Eye (tissue), 1 donor: ENCODE measurements around the gene NCF4.
A peak's percentile ranks its signal among the peaks of the same experiment; 100 is the strongest.

ENCODE experiments used
- DNase-seq: peaks from one replicate; pipeline ENCODE4 v3.0.0-alpha.2; 2015

NCF4 gene

DNA sequence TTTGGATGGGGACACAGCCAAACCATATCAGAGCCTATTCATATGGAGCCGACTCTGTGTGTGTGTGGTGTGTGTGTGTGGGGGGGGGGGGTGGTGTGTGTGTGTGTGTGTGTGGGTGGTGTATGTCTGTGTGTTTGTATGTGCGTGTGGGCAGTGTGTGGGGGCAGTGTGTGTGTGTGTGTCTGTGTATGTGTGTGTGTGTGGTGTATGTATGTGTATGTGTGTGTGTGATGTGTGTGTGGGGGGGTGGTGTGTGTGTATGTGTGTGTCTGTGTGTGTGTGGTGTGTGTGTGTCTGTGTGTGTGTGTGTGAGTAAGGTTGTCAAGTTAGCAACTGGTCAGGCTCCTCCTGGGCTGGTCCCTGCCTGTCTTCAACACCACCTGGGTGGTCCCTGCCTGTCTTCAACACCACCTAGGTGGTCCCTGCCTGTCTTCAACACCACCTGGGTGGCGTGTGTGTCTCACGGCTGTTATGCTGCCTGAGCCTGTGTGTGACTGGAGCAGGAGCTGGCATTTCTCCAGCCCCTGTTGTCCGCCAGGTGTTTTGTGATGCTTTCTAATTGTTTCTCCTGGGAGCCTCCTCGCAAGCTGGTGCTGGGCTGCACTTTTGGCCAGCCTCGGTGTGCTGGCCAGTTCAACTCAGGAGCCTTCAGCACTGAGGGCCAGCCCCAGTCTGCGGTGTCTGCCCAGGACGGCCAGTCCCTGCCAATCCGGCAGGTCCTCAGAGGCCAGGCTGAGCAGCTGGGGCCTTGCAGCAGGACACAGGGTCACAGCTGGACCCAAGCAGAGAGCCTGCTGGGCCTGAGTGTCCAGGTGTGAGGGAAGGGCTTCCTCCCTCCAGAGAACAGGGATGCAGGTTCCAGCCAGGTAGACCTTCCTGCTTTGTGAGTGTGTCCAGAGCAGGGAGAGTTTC is 22.4 kb upstream of the NCF4 start:
- peak; percentile 10 for DNase-seq

DNA sequence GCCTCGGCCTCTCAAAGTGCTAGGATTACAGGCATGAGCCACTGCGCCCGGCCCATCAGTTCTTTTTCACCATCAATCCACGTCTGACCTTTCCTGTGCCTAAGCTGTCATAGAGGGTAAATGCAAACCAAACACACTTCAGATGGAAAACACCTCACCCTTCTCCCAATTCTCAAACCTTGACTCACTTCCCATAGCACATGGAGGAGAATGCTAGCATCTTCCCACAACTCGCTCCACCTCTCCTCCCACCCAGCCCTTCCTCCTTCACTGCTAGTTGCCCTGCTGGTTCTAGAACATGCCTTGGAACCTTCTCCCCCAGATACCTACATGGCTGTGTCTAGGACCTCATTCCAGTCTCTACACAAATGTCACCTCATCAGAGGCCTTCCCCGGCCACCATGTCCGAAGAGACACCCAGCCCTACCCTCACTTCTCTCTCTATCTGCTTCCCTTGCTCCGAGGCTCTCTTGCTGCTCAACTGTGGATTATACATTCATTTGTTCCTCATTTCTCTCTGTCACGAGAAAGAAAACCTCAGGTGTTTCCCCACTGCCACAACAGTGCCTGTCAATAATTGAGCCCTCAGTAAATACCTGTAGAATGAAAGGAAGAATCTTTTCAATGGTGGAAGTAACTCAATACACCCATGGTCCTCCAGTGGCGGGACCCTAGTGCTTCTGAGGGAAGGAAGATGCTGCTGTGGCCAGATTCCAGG is 21.3 kb upstream of the NCF4 start:
- no peak for DNase-seq

DNA sequence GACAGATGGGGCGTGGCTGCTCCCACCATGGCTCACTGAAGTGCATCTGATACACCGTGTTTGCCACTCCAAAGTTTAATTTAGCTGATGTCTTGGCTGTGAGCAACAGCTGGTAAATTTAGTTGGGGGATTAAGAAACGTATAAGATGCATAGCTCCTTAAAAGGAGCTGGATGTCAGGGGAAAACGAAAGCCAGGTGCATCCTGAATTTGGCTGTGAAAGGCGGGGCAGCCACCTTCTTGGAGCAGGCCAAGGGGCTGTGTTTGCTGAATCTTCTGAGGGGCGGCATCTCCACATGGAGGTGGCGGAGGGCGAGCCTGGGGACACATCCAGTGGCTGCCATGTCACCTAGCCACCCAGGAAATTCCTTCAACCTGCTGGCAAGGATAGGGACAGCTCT is 20.7 kb upstream of the NCF4 start:
- no peak for DNase-seq

DNA sequence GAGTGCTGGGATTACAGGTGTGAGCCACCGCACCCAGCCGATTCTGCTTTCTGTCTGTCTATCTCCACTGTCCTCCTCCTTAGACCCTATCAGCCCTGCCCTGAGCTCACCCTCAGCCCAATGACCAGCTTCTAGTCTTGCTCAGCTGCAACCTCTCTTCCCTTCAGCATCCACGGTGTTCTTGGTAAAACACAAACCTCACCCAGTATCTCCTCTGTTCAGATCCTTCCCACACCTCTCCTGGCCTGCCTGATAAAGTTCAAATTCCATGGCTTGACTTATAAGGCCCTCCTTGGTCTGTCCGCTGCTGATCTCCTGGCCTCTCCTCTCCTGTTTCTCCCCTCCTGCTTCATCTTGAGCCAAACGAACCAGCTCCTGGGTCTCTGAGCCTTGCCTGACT is 14.5 kb upstream of the NCF4 start:
- no peak for DNase-seq

DNA sequence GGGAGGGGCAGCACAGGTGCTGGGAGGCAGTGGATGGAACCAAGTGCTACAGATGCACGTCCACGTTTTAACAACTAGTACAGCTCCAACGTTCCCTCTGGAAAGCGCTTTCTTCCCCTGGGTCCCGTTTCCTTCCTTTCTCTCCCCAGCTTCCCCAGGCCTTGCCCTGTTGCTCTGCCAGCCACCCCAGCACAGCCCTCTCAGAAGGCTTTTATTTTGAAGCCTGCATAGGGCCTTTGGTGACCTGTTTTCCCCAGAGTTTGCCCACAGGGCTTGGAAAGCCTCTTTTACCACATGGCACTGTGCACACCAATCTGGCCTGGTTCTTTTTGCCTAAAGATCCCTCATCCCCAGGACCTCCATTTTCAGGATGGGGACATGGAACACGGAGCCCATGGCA is 13.9 kb upstream of the NCF4 start:
- no peak for DNase-seq

DNA sequence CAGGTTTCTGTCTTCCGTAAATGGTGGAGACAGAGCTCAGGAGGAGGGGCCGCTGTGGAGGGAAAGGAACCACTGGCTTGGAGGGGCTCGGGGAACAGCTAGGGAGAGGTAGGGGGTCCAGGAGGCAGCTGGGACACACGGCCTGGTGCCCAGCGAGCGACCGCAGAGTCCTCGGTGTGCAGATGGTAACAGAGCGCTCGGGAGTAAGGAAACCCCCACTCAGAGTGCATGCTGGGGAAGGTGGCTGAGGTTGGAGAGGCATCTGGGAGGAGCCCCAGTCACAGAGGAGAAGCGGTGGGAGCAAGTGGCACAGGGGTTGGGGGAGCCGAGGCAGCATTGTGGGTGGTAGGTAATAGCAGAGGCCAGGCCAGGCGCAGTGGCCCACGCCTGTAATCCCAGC is 10.8 kb upstream of the NCF4 start:
- no peak for DNase-seq

DNA sequence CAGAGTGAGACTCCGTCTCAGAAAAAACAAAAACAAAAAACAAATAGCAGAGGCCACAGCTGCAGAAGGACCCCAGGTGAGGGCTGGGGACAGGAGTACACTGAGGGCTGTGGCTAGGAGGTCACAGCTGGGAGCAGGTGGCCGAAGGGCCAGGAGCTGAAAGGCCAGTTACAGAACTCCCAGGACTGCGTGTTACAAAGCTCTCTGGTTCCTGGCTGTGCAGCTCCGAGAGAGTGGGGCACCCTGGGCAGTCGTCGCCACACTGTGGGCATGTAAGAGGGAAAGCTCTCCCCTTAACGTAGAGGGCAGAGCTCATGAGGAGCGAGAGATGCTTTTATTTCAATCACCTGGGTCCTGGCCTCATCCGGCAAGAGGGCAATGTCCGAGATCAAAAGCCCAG is 10.1 kb upstream of the NCF4 start:
- DNase-seq, result no peak

DNA sequence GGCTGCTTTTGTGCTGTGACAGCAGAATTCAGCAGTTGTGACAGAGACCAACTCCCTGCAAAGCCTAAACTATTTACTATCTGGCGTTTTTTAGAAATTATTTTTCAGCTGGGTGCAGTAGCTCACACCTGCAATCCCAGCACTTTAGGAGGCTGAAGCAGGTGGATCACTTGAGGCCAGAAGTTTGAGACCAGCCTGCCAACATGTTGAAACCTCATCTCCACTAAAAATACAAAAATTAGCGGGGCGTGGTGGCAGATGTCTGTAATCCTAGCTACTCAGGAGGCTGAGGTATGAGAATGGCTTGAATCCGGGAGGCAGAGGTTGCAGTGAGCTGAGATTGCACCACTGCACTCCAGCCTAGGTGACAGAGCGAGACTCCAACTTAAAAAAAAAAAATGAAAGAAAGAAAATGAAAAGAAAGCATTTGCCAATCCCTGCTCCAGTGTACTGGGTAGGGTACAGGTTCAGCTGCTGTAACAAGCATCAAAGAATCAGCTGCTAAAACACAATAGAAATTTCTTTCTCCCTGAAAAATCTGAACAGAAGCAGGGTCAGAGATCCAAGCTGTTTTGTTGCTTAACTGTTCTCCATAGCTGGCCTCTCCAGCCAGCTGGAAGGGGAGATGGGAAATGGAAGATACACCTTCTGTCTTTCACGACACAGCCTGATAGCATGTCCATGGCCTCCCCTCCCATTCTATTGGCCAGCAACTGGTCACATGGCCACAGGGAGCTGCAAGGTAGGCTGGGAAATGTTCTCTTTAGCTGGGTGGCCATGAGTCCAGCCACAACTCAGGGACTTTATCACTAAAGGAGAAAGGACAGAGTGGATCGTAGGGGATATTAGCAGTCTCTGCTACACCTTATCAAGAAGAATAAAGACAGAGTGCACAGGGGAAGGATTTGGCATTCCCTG is 8.5 kb upstream of the NCF4 start:
- DNase-seq, result no peak

DNA sequence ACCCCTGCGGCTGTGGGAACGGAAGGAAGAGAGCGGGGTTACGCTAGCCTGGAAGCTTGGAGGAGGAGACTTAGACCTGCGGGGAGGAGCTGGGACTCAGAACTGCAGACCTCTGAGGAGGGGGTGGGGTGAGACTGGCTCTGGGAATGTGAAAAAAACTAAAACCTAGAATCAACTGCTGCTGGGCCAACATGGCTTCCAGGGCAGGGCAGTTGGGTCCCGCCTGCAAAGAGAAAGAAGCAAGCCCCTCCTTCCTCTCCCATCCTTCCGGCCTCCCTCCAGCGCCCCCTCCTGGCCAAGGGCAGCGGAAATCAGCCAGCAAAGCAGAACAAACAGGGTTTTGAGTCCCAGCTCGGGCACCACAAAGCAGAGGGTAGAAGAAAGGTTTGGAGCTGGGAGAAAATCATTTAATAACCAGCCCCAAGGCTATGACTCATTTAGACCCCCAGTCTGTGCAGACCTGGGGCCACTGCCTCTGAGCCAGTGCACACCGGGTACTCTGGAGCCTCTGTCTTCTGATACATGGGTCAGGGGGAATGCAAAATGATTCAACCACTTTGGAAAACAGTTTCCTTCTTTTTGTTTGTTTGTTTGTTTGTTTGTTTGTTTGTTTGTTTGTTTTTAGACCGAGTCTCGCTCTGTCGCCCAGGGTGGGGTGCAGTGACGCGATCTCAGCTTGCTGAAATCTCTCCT is 7.3 kb upstream of the NCF4 start:
- DNase-seq, result peak; percentile 88

DNA sequence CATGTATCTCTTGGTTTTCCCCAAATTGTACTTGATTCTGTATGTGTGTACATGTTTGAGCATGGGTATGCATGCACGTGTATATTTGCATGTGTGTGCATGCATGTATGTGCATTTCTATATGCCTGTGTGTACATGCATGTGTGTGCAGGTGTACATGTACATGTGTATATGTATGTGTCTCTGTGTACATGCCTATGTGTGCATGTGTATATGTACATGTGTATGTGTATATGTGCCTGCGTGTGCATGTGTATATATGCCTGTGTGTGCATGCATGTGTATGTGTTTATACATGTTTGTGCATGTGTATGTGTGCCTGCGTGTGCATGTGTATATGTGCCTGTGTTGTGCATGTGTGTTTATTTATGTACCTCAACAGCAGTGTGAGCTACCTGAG is 5.3 kb upstream of the NCF4 start:
- no peak for DNase-seq

DNA sequence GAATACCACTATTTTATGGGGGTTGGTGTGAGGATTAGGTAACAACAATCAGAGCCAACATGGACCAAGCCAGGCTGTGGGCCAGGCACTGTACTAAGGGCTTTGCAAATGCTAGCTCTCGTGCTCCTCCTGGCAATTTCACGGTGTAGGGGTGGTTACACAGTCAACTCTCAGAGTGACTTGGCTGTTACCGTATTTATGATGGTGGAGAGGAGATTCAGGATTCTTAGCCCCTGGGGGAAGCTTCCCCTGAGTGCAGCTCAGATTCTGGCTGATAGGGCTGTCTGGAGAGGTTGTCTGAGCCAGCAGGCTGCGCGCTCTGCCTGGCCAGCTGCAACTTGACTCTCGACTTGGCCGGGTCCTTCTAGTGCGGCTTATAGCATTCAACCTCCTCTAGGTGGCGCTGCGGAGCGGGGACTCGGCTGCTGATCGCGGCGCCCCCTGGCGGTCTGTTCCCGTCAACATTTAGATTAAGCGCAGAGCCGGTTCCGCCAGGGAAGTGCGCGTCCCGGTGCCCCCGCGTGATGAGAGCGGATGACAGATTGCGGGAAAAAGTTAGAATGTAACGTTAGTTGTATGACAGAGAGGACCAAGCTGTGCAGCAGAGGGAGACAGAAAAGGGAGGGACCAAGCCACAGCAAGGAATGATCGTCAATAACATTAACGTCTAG is 4.5 kb upstream of the NCF4 start:
- peak; percentile 96 for DNase-seq

DNA sequence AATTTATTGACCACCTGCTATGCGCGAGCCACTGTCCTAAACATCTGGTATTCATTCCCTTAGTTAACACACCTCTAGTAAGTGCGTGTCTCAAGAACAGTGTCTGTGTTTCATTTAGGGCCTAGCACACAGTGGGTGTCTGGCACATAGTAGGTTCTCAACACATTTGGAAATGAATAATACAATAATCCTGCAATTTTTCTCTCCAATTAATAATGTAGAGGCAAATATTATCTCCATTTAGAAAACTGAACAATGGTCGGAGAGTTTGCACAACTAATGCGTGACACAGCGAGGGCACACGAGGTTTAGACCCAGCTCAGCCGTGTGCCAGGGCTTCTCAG is 4.0 kb upstream of the NCF4 start:
- DNase-seq, result no peak

DNA sequence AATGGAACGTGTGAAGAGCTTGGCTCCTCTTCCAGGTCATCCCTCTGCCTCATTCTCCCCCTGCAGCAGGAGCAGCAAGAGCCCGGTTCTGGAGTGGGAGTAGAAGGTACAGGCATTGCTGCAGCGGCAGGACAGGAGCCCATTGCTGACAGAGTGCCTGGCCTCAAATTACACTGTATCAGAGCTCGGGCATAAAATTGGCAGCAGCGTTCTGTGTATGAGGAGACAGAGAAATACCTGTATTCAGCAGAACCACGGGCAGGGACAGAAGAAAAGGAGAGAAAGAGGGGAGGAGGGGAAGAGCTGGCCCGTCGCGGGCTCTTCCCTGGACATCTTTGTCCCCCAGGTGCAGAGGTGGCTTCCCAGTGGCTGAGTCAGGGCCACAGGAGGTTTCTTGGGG is 2.6 kb upstream of the NCF4 start:
- DNase-seq, result no peak

DNA sequence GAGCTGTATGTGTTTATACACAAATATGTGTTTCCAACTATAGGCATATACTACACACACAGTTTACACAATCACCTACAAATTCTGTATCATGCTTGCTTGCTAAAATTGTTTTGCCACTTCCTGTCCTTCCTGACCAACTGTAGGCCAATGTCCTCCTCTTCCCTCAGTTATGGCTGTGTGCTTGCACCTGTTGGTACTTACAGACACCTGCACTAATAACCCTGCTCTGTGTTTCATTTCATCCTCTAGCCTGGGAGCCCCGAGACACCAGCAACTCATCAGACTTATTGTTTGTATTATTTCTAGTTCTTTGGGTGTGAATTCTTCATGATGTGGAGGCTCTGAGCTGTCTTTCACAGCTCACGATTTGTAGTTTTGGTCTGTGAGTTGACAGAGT is 1.8 kb upstream of the NCF4 start:
- no peak for DNase-seq

DNA sequence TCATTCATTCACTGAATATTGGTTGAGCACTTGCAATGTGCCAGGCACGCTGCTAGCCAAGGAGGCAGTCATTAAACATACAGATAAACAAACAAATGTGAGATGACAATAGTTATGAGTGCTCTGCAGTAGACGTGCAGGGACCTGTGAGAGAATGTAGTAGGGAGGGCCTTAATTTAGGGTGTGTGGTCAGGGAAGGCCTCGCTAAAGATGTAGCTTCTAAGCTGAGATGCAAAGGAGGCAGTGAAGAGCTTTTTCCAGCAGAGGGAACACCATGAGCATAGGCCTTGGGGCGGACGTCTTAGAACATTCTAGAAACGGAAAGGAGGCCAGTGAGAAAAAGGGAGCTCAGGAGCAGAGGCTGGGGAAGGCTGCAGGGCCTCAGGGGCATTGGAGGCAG is 789 bp upstream of the NCF4 start:
- DNase-seq, result no peak

DNA sequence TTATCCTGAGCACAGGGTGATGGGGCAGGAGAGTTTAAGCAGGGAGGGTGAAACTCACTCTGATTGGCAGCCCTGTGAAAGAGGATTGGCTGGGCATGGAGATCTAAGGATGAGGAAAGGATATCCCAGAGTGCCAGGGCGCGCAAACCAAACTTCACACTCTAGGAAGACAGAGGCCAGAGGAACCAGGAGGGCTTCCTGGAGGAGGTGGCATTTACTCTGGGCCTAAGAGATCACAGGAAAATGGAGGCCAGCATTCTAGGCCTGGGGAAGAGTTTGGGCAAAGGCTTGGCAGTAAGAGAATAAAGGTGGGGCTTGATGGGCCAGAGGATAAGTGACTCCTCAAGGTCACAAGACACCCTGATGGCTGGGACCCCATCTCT is 377 bp upstream of the NCF4 start:
- DNase-seq, result no peak

DNA sequence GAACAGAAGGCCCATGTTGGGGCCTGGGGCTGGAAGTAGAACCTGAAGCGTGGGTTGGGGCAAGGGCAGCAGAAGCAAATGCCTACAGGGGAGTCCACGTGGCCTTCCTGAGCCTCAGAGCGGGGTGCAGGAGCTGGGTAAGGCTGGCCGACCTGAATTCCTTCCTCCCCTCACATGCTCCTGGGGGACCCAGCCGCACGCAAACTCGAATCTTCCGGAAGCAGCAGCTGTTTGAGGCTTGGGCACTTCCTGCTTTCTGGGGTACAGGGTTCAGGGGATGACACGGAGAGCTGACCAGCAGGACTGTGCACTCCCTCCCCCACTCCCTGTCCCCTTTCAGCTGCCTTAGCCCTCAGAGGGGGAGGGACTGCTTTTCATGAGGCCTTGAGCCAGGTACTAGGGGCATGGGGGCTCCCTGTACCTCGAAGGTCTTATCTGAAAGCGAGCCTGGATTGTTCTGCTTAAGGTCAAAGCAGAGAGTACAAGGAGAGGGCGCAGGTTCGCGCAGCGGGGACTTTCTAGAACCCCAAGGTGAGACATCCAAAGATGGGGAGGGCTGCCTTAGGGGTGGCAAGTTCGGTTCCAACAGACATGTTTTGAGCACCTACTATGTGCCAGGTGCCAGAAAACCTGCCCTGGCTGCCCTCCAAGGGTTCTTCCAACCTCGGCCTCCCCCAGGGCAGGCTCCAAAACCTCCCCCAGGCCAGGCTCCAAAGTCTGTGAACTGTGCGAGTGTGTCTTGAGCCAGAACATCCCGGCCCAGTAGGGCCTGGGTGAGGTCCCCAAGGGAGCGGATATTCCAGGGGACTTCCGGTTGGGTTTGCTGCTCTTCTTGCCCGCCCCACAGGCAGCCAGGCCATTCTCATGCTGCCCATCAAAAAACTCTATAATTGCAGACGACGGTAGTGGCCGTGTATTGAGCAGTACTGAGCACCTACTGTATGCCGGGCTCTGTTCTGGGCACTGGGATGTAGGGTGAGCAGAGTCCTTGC is 1.7 kb downstream of the NCF4 start:
- DNase-seq, result no peak

DNA sequence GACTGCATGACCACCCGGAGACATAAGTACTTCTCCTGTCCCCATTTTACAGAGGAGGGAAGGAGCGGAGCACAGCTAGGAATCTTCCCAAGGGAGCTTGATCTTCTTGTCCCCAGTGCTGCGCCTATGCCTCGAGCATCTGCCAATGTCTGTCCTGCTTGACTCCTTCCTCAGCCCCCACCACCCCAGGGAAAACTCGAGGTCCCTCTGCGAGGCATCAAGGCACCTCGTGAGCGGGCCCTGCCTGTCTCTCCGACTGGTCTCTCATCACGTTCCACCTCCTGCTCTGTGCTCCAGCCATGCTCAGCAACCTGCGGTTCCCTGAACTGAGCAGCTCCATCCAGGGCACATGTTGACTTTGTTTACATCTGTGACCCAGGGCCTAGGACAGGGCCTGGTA is 2.5 kb downstream of the NCF4 start:
- DNase-seq, result no peak

DNA sequence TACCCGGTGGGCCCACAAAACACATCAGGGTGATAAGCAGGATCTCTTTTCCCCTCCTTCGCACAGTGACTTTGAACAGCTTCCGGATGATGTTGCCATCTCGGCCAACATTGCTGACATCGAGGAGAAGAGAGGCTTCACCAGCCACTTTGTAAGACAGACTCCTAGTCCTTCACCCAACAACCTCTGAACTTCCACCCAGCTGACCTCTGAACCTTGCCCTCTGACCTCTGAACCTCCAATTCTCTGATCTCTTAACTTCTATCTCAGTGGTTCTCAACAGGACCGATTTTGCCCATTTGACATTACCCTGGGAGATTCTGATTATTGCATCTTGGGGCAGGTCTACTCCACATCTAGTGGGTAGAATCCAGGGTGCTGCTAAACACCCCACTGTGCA is 3.2 kb downstream of the NCF4 start:
- no peak for DNase-seq

DNA sequence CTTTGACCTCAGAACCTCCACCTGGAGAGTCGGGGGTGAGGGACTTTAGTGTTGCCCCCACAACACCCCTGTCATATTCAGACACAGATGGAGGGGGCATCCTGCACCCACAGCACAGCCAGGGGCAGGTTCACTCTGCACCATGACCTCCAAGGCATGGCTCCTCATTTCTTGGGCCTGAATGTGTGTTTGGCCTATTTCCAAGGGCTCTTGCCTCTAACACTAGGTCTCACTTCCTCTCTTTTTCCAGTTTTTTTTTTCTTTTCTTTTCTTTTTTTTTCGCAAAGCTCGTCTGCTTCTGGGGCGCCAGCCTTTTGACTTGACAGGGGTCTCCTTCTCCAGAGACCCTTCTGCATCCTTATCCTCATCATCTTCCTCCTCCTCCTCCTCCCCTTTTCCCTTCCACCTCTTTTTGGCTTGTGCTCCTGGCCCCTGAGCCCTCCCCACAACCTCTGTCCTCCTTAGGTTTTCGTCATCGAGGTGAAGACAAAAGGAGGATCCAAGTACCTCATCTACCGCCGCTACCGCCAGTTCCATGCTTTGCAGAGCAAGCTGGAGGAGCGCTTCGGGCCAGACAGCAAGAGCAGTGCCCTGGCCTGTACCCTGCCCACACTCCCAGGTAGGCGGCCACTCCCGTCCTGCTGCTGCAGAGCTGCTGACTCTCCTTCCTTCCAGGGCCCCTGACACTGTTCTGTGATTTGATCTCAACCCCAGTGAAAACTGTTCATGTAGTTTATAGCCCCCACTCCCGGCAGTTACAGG is 3.8 kb downstream of the NCF4 start:
- DNase-seq, result no peak
